Vagina (tissue), 2 donors: Measurements from ENCODE around the gene VWC2L. TPM values are rescaled to one million over a fixed set of nuclear protein-coding genes. Genes with fewer than 3 reads are reported as not detected.

Experiments
- DNase-seq, 2 donors: peaks; one replicate each; pipeline ENCODE4 v3.0.0-alpha.2; 2017; ENCODE audit errors: extremely low spot score in 2 of 2
- H3K27ac ChIP-seq: fragments of 200-600 bp; sonication (generic); one replicate; pipeline ENCODE4 v1.5.1; 2019
- H3K27me3 ChIP-seq: fragments of 200-600 bp; sonication (generic); one replicate; pipeline ENCODE4 v1.5.1; 2019
- H3K36me3 ChIP-seq, 2 donors: fragments of 200-600 bp; sonication (generic); one replicate each; pipeline ENCODE4 v1.5.1; 2017 to 2019
- H3K4me1 ChIP-seq: fragments of 200-600 bp; sonication (generic); one replicate; pipeline ENCODE4 v1.5.1; 2019
- H3K4me3 ChIP-seq, 2 donors: fragments of 200-600 bp; sonication (generic); 1 replicate in 1 of 2; 2 replicates in 1 of 2; pipeline ENCODE4 v1.5.1; 2016 to 2019
- H3K9me3 ChIP-seq: fragments of 200-600 bp; sonication (generic); one replicate; pipeline ENCODE4 v1.5.1; 2019
- POLR2A ChIP-seq, 2 donors: fragments of 450-650 bp; IDR thresholded peaks; one replicate each; pipeline ENCODE4 v1.6.1; 2017; ENCODE audit warnings: antibody characterized with exemption in 2 of 2, mild to moderate bottlenecking in 2 of 2, moderate library complexity in 2 of 2
- POLR2AphosphoS5 ChIP-seq, 2 donors: sonication (generic); formaldehyde crosslinking; IDR thresholded peaks; one replicate each; pipeline ENCODE4 v1.9.0; 2017; ENCODE audit warnings: antibody characterized with exemption in 2 of 2, mild to moderate bottlenecking in 2 of 2, low read depth in 1 of 2; ENCODE audit not compliant: insufficient read depth in 1 of 2
- intact Hi-C: fragments of 100-400 bp; cut with DNase I; formaldehyde crosslinking; loops from one replicate; pipeline ENCODE4 v1.15.1; 2023
- total RNA-seq: library from RNA; depleted of rRNA; stranded (reverse); fragments of >200 nt; gene quantifications from one replicate; pipeline ENCODE4 v1.2.3, GENCODE V29; 2016
- TF ChIP-seq, protein P1 (sequence below), 3 experiments: fragments of 450-650 bp in 2 of 3; fragments of 200-600 bp in 1 of 3; sonication (generic) in 1 of 3; IDR thresholded peaks; one replicate each; pipeline ENCODE4 v1.5.1; 2017 to 2019; ENCODE audit warnings: antibody characterized with exemption in 3 of 3, mild to moderate bottlenecking in 2 of 3, moderate library complexity in 2 of 3

The VWC2L gene
- total RNA-seq, 1 donor from 2014 or later = not detected

DNA sequence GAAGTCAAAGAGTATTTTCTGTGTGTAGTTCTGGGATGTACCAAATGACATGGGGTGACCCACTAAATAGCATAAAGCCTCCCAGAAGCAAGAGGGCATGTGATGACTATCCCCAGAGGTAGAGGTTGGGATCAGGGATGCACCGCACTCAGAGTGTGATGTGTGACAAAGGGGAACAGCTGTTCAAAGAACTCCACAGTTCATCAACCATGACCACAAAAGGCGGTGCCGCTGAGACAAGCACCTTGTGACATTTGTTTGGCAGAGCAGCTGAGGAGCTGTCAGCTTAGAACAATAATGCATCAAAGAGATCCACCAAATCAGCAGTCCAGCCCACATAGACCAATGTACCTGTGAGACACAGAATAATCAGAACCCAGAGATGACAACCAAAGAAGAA lies 81.3 kb downstream of the VWC2L start:
- Histone ChIP-seq H3K4me3 (no peak overlapping the region), H3K27me3 (no peaks in the 10 kb centered on the region), H3K4me1 (no peaks in the 10 kb centered on the region), H3K27ac (no peak overlapping the region), H3K9me3 (no peaks in the 10 kb centered on the region), H3K36me3 (no peaks in the 10 kb centered on the region)
- TF ChIP-seq POLR2AphosphoS5 (IDR thresholded peaks at IDR 0.05; ENCODE audit: insufficient read depth in 1 of 2, low read depth in 1 of 2) = no peak
- TF ChIP-seq, protein P1, sequence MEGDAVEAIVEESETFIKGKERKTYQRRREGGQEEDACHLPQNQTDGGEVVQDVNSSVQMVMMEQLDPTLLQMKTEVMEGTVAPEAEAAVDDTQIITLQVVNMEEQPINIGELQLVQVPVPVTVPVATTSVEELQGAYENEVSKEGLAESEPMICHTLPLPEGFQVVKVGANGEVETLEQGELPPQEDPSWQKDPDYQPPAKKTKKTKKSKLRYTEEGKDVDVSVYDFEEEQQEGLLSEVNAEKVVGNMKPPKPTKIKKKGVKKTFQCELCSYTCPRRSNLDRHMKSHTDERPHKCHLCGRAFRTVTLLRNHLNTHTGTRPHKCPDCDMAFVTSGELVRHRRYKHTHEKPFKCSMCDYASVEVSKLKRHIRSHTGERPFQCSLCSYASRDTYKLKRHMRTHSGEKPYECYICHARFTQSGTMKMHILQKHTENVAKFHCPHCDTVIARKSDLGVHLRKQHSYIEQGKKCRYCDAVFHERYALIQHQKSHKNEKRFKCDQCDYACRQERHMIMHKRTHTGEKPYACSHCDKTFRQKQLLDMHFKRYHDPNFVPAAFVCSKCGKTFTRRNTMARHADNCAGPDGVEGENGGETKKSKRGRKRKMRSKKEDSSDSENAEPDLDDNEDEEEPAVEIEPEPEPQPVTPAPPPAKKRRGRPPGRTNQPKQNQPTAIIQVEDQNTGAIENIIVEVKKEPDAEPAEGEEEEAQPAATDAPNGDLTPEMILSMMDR (IDR thresholded peaks at IDR 0.05) = no peak
- no peak for TF ChIP-seq POLR2A (IDR thresholded peaks at IDR 0.05)
- no peak for DNase-seq
- intact Hi-C loops = no loop called here

DNA sequence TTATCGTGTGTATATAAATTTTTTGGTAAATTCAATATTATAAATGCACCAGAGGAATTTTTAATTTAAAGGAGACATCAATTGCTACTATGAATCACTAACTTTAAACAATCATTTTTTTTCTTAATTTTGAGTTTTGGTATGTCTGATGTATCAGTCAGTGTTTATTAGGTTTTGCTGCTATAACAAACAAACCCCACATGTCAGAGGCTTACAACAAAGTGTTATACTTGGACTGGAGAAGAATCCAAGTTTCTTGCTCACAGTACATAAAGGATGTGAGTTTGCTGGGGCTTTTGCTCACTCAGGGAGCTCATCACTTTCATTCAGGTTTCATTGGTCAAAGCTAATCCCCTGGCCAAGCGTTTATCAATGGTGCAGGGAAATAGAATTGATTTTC lies 81.8 kb downstream of the VWC2L start:
- Histone ChIP-seq H3K27ac (no peak overlapping the region), H3K4me3 (no peak overlapping the region), H3K36me3 (no peaks in the 10 kb centered on the region), H3K9me3 (no peaks in the 10 kb centered on the region), H3K27me3 (no peaks in the 10 kb centered on the region), H3K4me1 (no peaks in the 10 kb centered on the region)
- DNase-seq = no peak
- intact Hi-C loops = no loop called here
- TF ChIP-seq, protein P1 (IDR thresholded peaks at IDR 0.05) = no peak

DNA sequence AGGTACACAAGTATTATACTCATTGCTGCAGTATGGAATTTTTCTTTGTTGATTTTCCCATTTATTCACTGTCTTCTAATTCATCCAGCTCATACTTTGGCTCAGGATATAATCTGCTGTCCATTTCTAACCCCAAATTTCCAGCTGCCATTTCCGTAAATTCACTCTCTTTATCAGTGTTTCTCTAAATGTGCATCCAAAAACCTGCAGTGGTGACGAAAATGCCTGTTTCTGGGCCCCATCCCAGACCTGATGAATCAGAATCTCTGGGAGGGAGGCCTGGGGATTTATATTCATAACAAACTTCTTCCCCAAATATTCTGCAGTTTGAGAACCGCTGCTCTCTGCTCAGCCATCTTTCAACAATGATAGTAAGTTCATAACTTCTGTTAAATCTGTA lies 86.6 kb downstream of the VWC2L start:
- no peaks in the 10 kb centered on the region for H3K9me3 ChIP-seq
- intact Hi-C loops = no loop called here
- no peaks in the 10 kb centered on the region for H3K27me3 ChIP-seq
- H3K4me3 ChIP-seq = no peak overlapping the region
- H3K27ac ChIP-seq = no peak overlapping the region
- no peaks in the 10 kb centered on the region for H3K36me3 ChIP-seq
- no peak for TF ChIP-seq POLR2A (IDR thresholded peaks at IDR 0.05)
- no peak for TF ChIP-seq POLR2AphosphoS5 (IDR thresholded peaks at IDR 0.05; ENCODE audit: insufficient read depth in 1 of 2, low read depth in 1 of 2)
- TF ChIP-seq, protein P1 (IDR thresholded peaks at IDR 0.05) = no peak
- DNase-seq = no peak
- H3K4me1 ChIP-seq = no peaks in the 10 kb centered on the region

DNA sequence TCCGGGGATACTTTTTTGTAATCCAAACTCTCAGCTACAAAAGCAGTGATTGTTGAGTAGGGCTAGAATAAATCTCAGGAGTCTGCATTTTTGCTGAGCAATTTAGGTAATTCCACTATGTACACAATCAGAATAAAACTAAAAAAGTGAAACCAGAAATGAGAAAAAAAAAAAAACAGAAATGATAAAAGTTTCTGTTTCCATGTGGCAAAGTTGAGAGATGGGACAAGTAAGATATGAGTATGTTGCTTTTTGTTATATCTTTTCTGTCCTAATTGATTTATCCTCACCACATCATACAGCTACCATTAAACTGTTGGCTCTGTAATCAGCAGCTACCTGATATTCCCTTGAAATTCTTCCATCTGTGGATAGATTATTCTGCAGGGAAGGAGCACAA lies 92.7 kb downstream of the VWC2L start:
- intact Hi-C loops = no loop called here
- Histone ChIP-seq H3K4me1 (no peaks in the 10 kb centered on the region), H3K9me3 (no peaks in the 10 kb centered on the region), H3K27me3 (no peaks in the 10 kb centered on the region), H3K36me3 (no peaks in the 10 kb centered on the region), H3K4me3 (no peak overlapping the region), H3K27ac (no peak overlapping the region)
- DNase-seq = no peak
- no peak for TF ChIP-seq POLR2AphosphoS5 (IDR thresholded peaks at IDR 0.05; ENCODE audit: insufficient read depth in 1 of 2, low read depth in 1 of 2)
- TF ChIP-seq, protein P1 (IDR thresholded peaks at IDR 0.05) = no peak
- TF ChIP-seq POLR2A (IDR thresholded peaks at IDR 0.05) = no peak

DNA sequence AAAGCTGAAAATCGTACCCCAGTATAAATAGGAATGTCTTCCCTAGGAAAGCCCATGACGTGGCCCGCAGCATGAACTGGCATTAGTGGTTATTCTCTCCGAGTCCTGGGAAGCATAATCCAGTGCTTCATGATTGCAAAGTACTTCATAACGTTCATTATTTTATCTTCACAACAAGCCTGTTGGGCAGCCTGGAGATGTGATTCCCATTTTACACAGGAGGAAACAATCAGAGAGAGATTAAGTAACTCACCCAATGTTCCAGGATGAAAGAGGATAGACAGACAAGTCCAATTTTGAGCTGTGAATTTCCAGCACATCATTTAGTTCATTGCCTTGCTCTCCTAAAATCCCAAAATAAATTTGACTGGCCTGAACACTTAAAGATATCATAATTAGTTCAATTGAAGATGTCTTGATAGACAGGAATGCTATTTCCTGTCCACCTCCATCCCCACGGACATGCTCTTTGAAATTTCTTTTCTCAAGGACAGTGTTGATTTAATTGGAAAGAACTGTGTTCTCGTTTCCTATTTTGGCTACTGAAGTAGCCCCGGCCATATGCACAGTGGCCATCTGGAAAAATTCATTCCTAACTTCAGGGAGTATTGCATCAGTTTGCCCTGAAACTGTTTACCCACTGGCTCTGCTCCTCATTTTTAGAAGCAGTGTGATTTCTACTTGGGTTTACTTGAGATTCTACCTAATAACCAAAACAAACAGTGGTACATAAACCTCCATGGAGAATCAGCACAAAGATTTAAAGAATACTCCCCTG lies 93.9 kb downstream of the VWC2L start:
- no peak for DNase-seq
- no peaks in the 10 kb centered on the region for H3K27me3 ChIP-seq
- H3K4me1 ChIP-seq = no peaks in the 10 kb centered on the region
- no peak overlapping the region for H3K4me3 ChIP-seq
- H3K27ac ChIP-seq = no peak overlapping the region
- intact Hi-C loops = loop anchor here (5.0 kb wide), 1 partner anchor 1312 kb away; no protein-coding TSS in a partner anchor
- TF ChIP-seq, protein P1 (IDR thresholded peaks at IDR 0.05) = no peak
- TF ChIP-seq POLR2A (IDR thresholded peaks at IDR 0.05) (no peak), POLR2AphosphoS5 (IDR thresholded peaks at IDR 0.05; ENCODE audit: insufficient read depth in 1 of 2, low read depth in 1 of 2) (no peak)
- H3K9me3 ChIP-seq = no peaks in the 10 kb centered on the region
- no peaks in the 10 kb centered on the region for H3K36me3 ChIP-seq
